Thyroid gland (tissue), 4 donors: ENCODE measurements around the gene SEMA3A.

ENCODE experiments used
- POLR2A ChIP-seq, 2 donors: fragments of 450-650 bp; IDR thresholded peaks; one replicate each; pipeline ENCODE4 v1.6.1; 2017; ENCODE audit warnings: antibody characterized with exemption in 2 of 2, mild to moderate bottlenecking in 2 of 2, moderate library complexity in 1 of 2
- TF ChIP-seq, protein P1 (sequence below), 6 experiments: fragments of 200-600 bp in 3 of 6; fragments of 450-650 bp in 3 of 6; sonication (generic) in 3 of 6; IDR thresholded peaks; one replicate each; pipeline ENCODE4 v1.5.1; 2016 to 2019; ENCODE audit warnings: antibody characterized with exemption in 6 of 6, mild to moderate bottlenecking in 2 of 6, inconsistent platforms in 1 of 6, moderate library complexity in 1 of 6

GRCh38 chr7:84170646-84171045 is 23.9 kb downstream of the SEMA3A start:
- TF ChIP-seq, protein P1, sequence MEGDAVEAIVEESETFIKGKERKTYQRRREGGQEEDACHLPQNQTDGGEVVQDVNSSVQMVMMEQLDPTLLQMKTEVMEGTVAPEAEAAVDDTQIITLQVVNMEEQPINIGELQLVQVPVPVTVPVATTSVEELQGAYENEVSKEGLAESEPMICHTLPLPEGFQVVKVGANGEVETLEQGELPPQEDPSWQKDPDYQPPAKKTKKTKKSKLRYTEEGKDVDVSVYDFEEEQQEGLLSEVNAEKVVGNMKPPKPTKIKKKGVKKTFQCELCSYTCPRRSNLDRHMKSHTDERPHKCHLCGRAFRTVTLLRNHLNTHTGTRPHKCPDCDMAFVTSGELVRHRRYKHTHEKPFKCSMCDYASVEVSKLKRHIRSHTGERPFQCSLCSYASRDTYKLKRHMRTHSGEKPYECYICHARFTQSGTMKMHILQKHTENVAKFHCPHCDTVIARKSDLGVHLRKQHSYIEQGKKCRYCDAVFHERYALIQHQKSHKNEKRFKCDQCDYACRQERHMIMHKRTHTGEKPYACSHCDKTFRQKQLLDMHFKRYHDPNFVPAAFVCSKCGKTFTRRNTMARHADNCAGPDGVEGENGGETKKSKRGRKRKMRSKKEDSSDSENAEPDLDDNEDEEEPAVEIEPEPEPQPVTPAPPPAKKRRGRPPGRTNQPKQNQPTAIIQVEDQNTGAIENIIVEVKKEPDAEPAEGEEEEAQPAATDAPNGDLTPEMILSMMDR (IDR thresholded peaks at IDR 0.05) = no peak
- TF ChIP-seq POLR2A (IDR thresholded peaks at IDR 0.05) = no peak
